Measurements from ENCODE around the gene ELAPOR1. TPM values are rescaled to one million over a fixed set of nuclear protein-coding genes. Genes with fewer than 3 reads are reported as not detected.

Gene ELAPOR1, protein sequence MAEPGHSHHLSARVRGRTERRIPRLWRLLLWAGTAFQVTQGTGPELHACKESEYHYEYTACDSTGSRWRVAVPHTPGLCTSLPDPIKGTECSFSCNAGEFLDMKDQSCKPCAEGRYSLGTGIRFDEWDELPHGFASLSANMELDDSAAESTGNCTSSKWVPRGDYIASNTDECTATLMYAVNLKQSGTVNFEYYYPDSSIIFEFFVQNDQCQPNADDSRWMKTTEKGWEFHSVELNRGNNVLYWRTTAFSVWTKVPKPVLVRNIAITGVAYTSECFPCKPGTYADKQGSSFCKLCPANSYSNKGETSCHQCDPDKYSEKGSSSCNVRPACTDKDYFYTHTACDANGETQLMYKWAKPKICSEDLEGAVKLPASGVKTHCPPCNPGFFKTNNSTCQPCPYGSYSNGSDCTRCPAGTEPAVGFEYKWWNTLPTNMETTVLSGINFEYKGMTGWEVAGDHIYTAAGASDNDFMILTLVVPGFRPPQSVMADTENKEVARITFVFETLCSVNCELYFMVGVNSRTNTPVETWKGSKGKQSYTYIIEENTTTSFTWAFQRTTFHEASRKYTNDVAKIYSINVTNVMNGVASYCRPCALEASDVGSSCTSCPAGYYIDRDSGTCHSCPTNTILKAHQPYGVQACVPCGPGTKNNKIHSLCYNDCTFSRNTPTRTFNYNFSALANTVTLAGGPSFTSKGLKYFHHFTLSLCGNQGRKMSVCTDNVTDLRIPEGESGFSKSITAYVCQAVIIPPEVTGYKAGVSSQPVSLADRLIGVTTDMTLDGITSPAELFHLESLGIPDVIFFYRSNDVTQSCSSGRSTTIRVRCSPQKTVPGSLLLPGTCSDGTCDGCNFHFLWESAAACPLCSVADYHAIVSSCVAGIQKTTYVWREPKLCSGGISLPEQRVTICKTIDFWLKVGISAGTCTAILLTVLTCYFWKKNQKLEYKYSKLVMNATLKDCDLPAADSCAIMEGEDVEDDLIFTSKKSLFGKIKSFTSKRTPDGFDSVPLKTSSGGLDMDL
- total RNA-seq = 10.6 and 14.6 TPM in 2 replicates
- long read RNA-seq, full-length matches to known transcripts = 28 of 56 reads
- long read RNA-seq, partial matches to known transcripts = 12 of 56 reads
- long read RNA-seq, other reads (novel, unspliced or antisense) = 16 of 56 reads

DNA sequence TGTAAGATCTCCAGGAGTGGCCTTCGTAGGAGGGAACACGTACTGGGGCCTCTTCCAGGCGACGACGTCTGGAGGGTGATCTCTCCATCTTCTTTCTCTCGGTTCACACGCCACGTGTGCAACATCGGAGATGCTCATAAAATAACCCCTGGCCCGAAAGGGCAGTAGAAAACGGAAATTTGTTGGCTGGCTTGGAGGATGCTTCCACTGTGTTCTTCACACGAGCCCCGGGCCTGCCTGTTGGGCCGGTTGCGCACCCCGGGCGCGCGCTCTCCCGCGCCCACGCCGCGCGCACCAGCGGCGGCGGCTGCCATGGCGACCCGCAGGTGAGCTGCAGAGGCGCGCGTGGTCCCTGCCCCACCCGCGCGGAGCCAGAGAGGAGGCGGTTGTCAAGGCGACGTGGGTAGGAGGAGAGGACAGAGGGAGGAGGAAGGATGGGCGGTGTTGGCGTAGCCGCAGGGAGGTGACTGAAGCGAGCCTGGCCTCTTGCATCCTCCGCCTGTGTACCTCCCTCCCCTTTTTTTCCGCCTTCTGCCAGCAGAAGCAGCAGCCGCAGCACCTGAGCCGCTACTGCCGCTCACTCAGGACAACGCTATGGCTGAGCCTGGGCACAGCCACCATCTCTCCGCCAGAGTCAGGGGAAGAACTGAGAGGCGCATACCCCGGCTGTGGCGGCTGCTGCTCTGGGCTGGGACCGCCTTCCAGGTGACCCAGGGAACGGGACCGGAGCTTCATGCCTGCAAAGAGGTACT, at the start of gene ELAPOR1:
TSS of gene ELAPOR1 (plus strand) at position 526 of the 752 bp plus-strand sequence. CDS start at position 595, 69 bp downstream.
- TF ChIP-seq, protein P1, sequence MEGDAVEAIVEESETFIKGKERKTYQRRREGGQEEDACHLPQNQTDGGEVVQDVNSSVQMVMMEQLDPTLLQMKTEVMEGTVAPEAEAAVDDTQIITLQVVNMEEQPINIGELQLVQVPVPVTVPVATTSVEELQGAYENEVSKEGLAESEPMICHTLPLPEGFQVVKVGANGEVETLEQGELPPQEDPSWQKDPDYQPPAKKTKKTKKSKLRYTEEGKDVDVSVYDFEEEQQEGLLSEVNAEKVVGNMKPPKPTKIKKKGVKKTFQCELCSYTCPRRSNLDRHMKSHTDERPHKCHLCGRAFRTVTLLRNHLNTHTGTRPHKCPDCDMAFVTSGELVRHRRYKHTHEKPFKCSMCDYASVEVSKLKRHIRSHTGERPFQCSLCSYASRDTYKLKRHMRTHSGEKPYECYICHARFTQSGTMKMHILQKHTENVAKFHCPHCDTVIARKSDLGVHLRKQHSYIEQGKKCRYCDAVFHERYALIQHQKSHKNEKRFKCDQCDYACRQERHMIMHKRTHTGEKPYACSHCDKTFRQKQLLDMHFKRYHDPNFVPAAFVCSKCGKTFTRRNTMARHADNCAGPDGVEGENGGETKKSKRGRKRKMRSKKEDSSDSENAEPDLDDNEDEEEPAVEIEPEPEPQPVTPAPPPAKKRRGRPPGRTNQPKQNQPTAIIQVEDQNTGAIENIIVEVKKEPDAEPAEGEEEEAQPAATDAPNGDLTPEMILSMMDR (IDR thresholded peaks at IDR 0.05; ENCODE audit: unreplicated experiment) = no peak
- Mint-ChIP-seq H3K27me3 (peaks cover 56% of the 10 kb centered on the region), H3K36me3 (ENCODE audit: insufficient read depth) (no peaks in the 10 kb centered on the region), H3K9me3 (ENCODE audit: low read depth) (no peaks in the 10 kb centered on the region), H3K4me3 (ENCODE audit: low read depth) (peak within 1 kb of the TSS; percentile 69), H3K4me1 (ENCODE audit: low read depth) (peaks cover 20% of the 10 kb centered on the region), H3K27ac (peak within 1 kb of the TSS; percentile 35)
- no peak for DNase-seq (ENCODE audit: low spot score, unreplicated experiment)

DNA sequence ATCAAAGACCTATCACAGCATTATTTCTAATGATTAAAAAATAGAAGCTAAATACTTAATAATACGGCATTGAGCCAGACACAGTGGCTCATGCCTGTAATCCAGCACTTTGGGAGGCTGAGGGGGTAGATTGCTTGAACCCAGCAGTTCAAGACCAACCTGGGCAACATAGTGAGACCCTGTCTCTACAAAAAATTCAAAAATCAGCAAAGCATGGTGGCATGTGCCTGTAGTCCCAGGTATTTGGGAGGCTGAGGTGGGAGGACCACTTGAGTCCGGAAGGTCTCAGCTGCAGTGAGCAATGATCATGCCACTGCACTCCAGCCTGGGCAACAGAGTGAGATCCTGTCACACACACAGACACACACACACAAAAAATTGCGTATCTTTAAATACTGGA, 48.8 kb upstream of the ELAPOR1 start:
- H3K9me3 Mint-ChIP-seq (ENCODE audit: low read depth) = no peaks in the 10 kb centered on the region
- TF ChIP-seq, protein P1 (IDR thresholded peaks at IDR 0.05; ENCODE audit: unreplicated experiment) = no peak

DNA sequence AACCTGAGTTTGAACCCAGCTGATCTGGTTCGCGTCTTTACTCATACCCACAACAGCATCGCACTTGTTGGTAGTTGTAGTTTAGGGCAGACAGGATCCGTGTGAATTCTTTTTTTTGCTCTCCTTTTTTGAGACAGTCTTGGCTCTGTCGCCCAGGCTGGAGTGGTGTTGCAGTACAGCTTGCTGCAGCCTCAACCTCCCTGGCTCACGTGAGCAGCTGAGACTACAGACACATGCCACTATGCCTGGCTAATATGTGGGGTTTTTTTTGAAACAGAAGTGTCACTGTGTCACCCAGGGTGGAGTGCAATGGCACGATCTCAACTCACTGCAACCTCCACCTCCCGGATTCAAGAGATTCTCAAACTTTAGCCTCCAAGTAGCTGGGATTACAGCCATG, 46.0 kb upstream of the ELAPOR1 start:
- Mint-ChIP-seq H3K27me3 (no peaks in the 10 kb centered on the region), H3K4me1 (ENCODE audit: low read depth) (no peaks in the 10 kb centered on the region), H3K4me3 (ENCODE audit: low read depth) (no peak overlapping the region), H3K27ac (no peak overlapping the region), H3K9me3 (ENCODE audit: low read depth) (no peaks in the 10 kb centered on the region), H3K36me3 (ENCODE audit: insufficient read depth) (peaks cover 11% of the 10 kb centered on the region)
- TF ChIP-seq, protein P1 (IDR thresholded peaks at IDR 0.05; ENCODE audit: unreplicated experiment) = no peak
- DNase-seq (ENCODE audit: low spot score, unreplicated experiment) = no peak

More for the DNA sequence above, 48.8 kb upstream of the ELAPOR1 start:
- peaks cover 9% of the 10 kb centered on the region for H3K36me3 Mint-ChIP-seq (ENCODE audit: insufficient read depth)
- no peaks in the 10 kb centered on the region for H3K4me1 Mint-ChIP-seq (ENCODE audit: low read depth)
- no peak for DNase-seq (ENCODE audit: low spot score, unreplicated experiment)
- no peaks in the 10 kb centered on the region for H3K27me3 Mint-ChIP-seq
- no peak overlapping the region for H3K27ac Mint-ChIP-seq
- no peak overlapping the region for H3K4me3 Mint-ChIP-seq (ENCODE audit: low read depth)

DNA sequence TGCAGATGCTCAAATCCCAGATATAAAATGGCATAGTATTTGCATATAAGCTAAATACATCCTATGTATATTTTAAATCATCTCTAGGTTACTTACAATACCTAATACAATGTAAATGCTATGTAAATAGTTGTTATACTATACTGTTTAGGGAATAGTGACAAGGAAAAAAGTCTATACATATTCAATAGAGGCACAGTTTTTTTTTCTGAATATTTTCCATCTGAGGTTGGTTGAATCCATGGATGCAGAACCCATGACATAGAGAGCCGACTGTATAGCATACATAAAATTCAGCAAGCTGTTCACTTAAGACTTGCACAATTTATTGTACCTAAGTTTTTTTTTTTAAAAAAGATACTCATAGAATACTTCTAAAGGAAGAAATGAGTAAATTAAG, 44.6 kb upstream of the ELAPOR1 start:
- no peaks in the 10 kb centered on the region for H3K9me3 Mint-ChIP-seq (ENCODE audit: low read depth)
- H3K27ac Mint-ChIP-seq = no peak overlapping the region
- no peak for DNase-seq (ENCODE audit: low spot score, unreplicated experiment)
- peaks cover 11% of the 10 kb centered on the region for H3K36me3 Mint-ChIP-seq (ENCODE audit: insufficient read depth)
- H3K27me3 Mint-ChIP-seq = no peaks in the 10 kb centered on the region
- TF ChIP-seq, protein P1 (IDR thresholded peaks at IDR 0.05; ENCODE audit: unreplicated experiment) = no peak
- H3K4me3 Mint-ChIP-seq (ENCODE audit: low read depth) = no peak overlapping the region
- H3K4me1 Mint-ChIP-seq (ENCODE audit: low read depth) = peaks cover under 1% of the 10 kb centered on the region

Data from progenitor cell of endocrine pancreas (in vitro differentiated cells).